SKM-1 (cell line): ENCODE measurements around the gene MYEF2.

Source experiments
- DNase-seq: peaks from one replicate; lab custom pipeline; 2025; ENCODE audit not compliant: unreplicated experiment; lab: John Stamatoyannopoulos, UW

Gene MYEF2

GRCh38 chr15:48177766-48178647 is at the start of gene MYEF2:
TSS of gene MYEF2 (minus strand) at chr15:48178295. CDS start at chr15:48178237, 58 bp downstream.
- no peak for DNase-seq

DNA sequence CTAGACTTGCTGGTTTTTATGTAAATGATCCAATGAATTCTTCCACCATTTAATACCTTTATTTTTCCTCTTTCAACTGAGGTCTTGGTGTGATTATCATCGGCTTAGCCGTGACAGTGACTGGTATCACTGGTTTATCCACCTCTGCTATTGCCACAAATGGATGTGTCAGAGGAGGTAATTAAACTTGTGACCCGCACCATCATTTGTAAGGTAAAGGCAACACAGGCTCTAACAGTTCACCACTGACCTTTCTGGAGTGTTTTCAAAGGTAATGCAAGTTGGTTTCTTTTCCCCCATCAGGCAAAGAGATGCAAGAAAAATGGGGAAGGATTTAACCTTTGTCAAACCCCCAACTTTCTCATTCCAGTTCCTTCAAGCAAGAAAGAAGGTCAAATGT is 47.7 kb upstream of the MYEF2 start:
- DNase-seq, result no peak

DNA sequence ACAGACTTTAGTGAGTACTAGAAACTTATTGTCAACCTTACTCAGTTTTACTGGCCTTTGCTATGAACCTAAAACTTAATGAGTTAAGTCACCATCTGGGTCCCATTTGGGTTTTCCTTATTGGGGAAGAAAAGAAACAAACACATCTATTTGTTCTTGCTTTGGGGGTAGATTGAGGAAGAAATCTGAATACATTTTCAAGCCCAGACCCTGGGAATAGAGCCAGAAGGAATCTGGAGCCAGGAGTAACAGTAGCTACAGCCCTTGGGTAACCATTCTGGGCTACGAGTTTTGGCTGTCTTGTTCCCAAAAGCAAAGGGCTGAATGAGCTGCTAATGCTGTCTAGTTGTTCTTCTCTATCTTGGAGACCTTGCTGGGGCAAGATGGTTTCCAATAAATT is 44.5 kb upstream of the MYEF2 start:
- no peak for DNase-seq

- DNase-seq, result no peak
Measured at GRCh38 chr15:48221885-48222284, 43.8 kb upstream of the MYEF2 start.

DNA sequence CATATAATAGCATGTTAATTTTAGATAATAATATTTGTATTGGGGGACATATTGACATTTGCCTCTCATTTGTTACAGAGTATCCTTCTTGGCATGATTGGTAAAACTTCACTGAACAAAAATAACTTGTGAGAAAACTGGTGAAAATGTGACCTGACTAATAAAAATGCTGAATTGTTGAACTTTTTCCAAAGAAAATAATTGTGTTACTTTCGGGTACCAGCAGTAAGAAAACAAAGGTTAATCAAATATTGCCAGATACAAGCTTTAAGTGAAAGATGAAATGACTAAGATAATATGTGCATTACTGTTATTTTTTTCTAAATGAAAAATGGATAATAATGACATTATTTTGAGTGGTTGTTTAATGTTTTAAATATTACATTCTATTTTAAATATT is 43.2 kb upstream of the MYEF2 start:
- DNase-seq, result no peak

GRCh38 chr15:48205981-48206380 is 27.9 kb upstream of the MYEF2 start, which contains the start of gene SLC12A1:
TSS of gene SLC12A1 (plus strand) at chr15:48206302. CDS start at chr15:48207720, 1,418 bp downstream.
- DNase-seq, result no peak

GRCh38 chr15:48202068-48202467 is 24.0 kb upstream of the MYEF2 start:
- no peak for DNase-seq

GRCh38 chr15:48191574-48192225 is 13.6 kb upstream of the MYEF2 start, which contains the start of gene CTXN2:
TSS of gene CTXN2 (plus strand) at chr15:48191665. CDS start at chr15:48201301, 9,636 bp downstream.
- DNase-seq, result no peak

- no peak for DNase-seq
Measured at GRCh38 chr15:48190932-48191573, 13.0 kb upstream of the MYEF2 start.

- no peak for DNase-seq
Measured at GRCh38 chr15:48186271-48186670, 8.2 kb upstream of the MYEF2 start.

DNA sequence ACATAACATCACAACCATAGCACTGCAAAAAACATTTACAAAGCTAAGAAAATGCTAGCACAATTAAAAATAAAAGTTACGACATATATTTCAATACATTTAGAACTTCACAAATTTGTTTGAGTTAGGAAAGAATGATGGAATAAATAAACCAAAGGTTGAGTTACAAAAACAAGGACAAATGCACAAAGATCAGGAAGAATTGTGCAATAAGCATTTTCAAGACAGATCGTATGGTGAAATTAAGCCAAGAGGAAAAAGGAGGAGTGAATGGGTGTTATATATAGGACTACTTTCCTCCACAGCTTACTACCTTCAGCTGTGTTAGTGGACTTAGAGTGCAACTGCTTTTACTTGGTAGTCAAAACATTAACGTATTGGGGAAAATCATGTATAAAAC is 7.4 kb upstream of the MYEF2 start:
- no peak for DNase-seq

GRCh38 chr15:48182749-48183148 is 4.7 kb upstream of the MYEF2 start:
- no peak for DNase-seq

DNA sequence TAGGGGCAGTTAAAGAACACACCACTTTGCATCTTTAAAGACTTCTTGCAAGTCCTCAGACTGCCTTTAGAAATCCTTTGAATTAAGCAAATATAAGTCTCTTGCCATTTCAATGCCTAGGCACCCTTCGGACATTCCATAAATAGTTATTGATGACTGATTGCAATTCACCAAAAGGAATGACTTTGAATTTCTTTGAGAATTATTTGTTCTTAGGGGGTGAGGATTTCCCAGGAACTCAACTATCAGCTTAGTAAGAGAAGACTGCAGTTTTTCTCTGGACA is 495 bp upstream of the MYEF2 start:
- DNase-seq, result no peak

- DNase-seq, result no peak
Measured at GRCh38 chr15:48177383-48177765, 721 bp downstream of the MYEF2 start.

DNA sequence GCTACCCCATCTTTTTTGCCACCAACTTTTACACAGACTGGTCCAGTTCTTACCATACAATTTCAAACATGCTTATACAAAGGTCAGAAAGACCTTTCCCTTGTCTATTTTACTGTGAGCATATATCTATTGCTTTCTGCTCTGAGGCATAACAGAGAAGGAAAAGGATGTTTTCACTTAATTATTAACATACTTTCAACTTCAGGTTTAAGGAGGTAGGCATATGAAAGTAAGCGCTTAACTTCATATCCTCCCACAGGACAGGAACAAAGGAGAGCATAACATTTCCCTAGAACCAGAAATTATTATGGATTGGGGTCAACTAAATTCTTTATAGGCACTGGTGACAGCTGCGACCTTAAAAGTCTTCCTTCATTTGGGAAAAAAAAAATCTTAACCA is 1.1 kb downstream of the MYEF2 start:
- no peak for DNase-seq

DNA sequence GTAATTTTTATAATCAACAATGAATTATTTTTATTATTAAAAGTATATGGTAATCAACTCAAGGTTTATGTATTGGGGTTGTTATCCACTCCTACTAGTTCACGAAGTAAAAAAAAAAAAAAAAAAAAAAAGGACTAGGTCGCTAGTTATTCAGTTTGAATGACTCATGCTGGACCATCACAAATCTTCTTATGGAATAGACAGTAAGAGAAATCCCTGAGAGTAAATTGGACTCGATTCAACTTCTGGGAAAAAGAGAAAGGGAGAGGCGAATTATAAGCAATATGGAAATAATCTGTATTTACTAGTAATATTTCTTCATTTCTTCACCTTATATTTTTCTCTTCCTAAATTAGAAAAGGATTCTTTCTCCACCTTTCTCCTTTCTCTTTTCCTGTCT is 2.0 kb downstream of the MYEF2 start:
- no peak for DNase-seq

- DNase-seq, result no peak
Measured at GRCh38 chr15:48175126-48175525, 3.0 kb downstream of the MYEF2 start.

GRCh38 chr15:48170981-48171380 is 7.1 kb downstream of the MYEF2 start:
- no peak for DNase-seq

DNA sequence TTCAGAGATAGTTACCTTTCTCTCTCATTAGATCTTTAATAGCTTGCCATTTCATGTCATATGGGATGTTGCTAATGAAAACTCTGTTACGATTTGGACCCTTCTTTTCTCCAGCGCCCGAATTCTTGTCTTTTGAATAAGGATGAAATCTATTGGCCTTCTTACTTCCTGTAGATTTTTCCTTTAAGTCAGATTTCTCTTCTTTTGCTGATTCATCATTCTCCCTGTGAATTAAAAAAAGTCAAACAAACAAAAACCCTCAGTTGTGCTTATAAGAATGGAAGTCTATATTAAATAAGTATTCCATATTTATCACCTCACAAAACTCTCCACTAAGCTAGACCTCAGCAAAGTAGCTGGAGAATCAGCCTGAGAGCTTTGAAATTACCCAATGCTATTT is 9.5 kb downstream of the MYEF2 start:
- no peak for DNase-seq

DNA sequence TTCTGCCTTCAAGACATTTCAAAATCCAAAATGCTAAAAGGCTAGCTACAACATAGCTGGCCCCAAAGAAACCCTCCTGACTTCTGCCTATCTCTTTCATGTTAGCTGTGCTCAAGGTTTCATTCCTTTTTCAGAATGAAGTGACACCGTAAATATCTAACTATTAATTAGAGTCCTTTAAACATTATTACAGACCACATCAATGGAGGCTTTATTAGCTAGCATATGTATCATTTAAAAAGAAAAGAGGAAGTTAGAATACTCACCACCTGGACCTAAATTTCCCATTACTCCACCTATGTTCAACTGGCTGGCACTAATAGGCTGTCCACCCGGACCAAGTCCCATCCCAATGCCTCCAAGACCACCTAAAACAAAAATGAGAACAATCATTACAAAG is 24.6 kb downstream of the MYEF2 start:
- no peak for DNase-seq

- no peak for DNase-seq
Measured at GRCh38 chr15:48149858-48150257, 28.2 kb downstream of the MYEF2 start.

DNA sequence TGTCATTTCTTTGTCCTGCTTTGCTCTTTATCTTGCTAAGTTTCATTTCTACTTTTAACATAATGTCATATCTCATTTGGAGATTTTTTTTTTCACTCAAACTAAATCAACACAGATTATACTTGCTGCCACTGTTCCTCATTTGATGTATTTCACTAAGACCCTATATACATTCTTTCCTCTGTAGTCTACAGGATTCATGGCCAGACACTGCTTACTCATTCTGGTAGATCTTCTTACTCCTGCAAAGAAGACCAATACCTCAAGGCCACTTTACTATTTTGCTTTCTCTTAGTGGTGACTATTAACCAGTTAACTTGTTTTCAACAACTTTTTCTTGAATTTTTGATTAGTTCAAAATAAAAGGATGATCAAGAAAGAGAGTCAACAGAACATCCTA is 30.7 kb downstream of the MYEF2 start:
- DNase-seq, result no peak
